H1 (cell line): ENCODE results near the gene UBE2H. TPM values are rescaled to one million over a fixed set of nuclear protein-coding genes. Genes with fewer than 3 reads are reported as not detected.

Experiments used
- CTCF ChIA-PET: fragments of 300-600 bp; sonication (Branson Sonifier 250); formaldehyde crosslinking; loops from one replicate; lab custom pipeline; 2021; ENCODE audit not compliant: partially characterized antibody; lab: Charles Lee
- POLR2A ChIA-PET: fragments of 300-600 bp; sonication (Branson Sonifier 250); formaldehyde crosslinking; loops from one replicate; lab custom pipeline; 2021; ENCODE audit warnings: inconsistent platforms; ENCODE audit not compliant: partially characterized antibody; lab: Charles Lee
- DNase-seq, 2 experiments: peaks; one replicate each; pipeline versions ENCODE4 v3.0.0 to v3.0.0-alpha.2; 2010 to 2022; ENCODE audit warnings: low spot score in 2 of 2, low read depth in 1 of 2, mixed read lengths in 1 of 2
- FAIRE-seq: peaks from 2 replicates; lab custom pipeline; 2011; peaks lifted over from hg19 to GRCh38; lab: Jason Lieb, UNC
- H2AFZ ChIP-seq: 2 replicates; pipeline ENCODE4 v1.8.1; 2012; ENCODE audit warnings: low read length, inconsistent platforms
- H2AK5ac ChIP-seq: 2 replicates; pipeline ENCODE4 v1.6.1; 2013; ENCODE audit warnings: low read depth, low read length
- H2BK120ac ChIP-seq: replicated peaks from 2 replicates; pipeline ENCODE3; 2013; ENCODE audit warnings: low read depth, low read length, inconsistent platforms
- H2BK12ac ChIP-seq: 2 replicates; pipeline ENCODE4 v1.6.1; 2013; ENCODE audit warnings: low read depth, low read length
- H2BK15ac ChIP-seq: 2 replicates; pipeline ENCODE4 v1.6.1; 2013; ENCODE audit warnings: low read length
- H2BK20ac ChIP-seq: 2 replicates; pipeline ENCODE4 v1.6.1; 2013; ENCODE audit warnings: low read length
- H2BK5ac ChIP-seq: 2 replicates; pipeline ENCODE4 v1.6.1; 2013; ENCODE audit warnings: low read depth, low read length
- H3K14ac ChIP-seq: 2 replicates; pipeline ENCODE4 v1.6.1; 2013; ENCODE audit warnings: inconsistent platforms; ENCODE audit not compliant: insufficient read length
- H3K18ac ChIP-seq: 2 replicates; pipeline ENCODE4 v1.6.1; 2013; ENCODE audit warnings: low read length; ENCODE audit errors: extremely low read depth
- H3K23ac ChIP-seq: 2 replicates; pipeline ENCODE4 v1.6.1; 2013; ENCODE audit warnings: inconsistent platforms; ENCODE audit not compliant: insufficient read length
- H3K23me2 ChIP-seq: 2 replicates; pipeline ENCODE4 v1.6.1; 2013; ENCODE audit warnings: low read depth, low read length
- H3K27ac ChIP-seq: 2 replicates; pipeline ENCODE4 v1.6.1; 2011; ENCODE audit warnings: low read depth, low read length, inconsistent platforms
- H3K27me3 ChIP-seq, 4 experiments: replicated peaks in 1 of 4; 1 replicate in 1 of 4; 2 replicates in 3 of 4; pipeline versions ENCODE4 v1.6.1 to v1.8.1; 2011 to 2013; ENCODE audit warnings: low read length in 3 of 4, mild to moderate bottlenecking in 3 of 4, inconsistent platforms in 2 of 4, mixed read lengths in 2 of 4, moderate library complexity in 1 of 4; ENCODE audit not compliant: control insufficient read depth in 3 of 4, insufficient read depth in 3 of 4; ENCODE audit errors: extremely low read depth in 1 of 4
- H3K36me3 ChIP-seq, 4 experiments: 2 replicates each; pipeline versions ENCODE4 v1.6.1 to v1.8.1; 2011 to 2013; ENCODE audit warnings: mild to moderate bottlenecking in 4 of 4, low read length in 3 of 4, moderate library complexity in 2 of 4, control low read depth in 1 of 4, inconsistent platforms in 1 of 4; ENCODE audit not compliant: insufficient read depth in 4 of 4, control insufficient read depth in 2 of 4
- H3K4ac ChIP-seq: replicated peaks from 2 replicates; pipeline ENCODE3; 2013; ENCODE audit warnings: low read length, low read depth, mixed read lengths, inconsistent platforms; ENCODE audit not compliant: insufficient read length
- H3K4me1 ChIP-seq, 4 experiments: replicated peaks in 1 of 4; 1 replicate in 1 of 4; 2 replicates in 3 of 4; pipeline versions ENCODE4 v1.6.1 to v1.8.1; 2011 to 2013; ENCODE audit warnings: low read length in 3 of 4, inconsistent platforms in 2 of 4, mixed read lengths in 1 of 4; ENCODE audit not compliant: insufficient read depth in 4 of 4, control insufficient read depth in 3 of 4
- H3K4me2 ChIP-seq, 2 experiments: 2 replicates each; pipeline versions ENCODE4 v1.6.1 to v1.8.1; 2011 to 2013; ENCODE audit warnings: low read depth in 2 of 2, low read length in 2 of 2, control low read depth in 1 of 2, inconsistent platforms in 1 of 2, mild to moderate bottlenecking in 1 of 2; ENCODE audit not compliant: insufficient read depth in 1 of 2
- H3K4me3 ChIP-seq, 4 experiments: fragments of 200-600, 300-600 bp in 1 of 4; sonication (generic), shearing (Covaris generic), sonication (Bioruptor Twin) in 1 of 4; 2 replicates each; pipeline versions ENCODE4 v1.5.1 to v1.8.1; 2011 to 2016; ENCODE audit warnings: low read length in 4 of 4, low read depth in 3 of 4, control low read depth in 2 of 4, inconsistent platforms in 2 of 4, mild to moderate bottlenecking in 2 of 4, mixed read lengths in 1 of 4, moderate library complexity in 1 of 4; ENCODE audit not compliant: insufficient read depth in 2 of 4; ENCODE audit errors: extremely low read depth in 1 of 4
- H3K56ac ChIP-seq: replicated peaks from 2 replicates; pipeline ENCODE3; 2013; ENCODE audit warnings: low read depth, mild to moderate bottlenecking, mixed read lengths, low read length, inconsistent platforms; ENCODE audit not compliant: insufficient read length
- H3K79me1 ChIP-seq: 2 replicates; pipeline ENCODE4 v1.6.1; 2013; ENCODE audit warnings: low read depth, low read length, control low read depth
- H3K79me2 ChIP-seq, 2 experiments: 2 replicates each; pipeline versions ENCODE4 v1.6.1 to v1.8.1; 2012 to 2013; ENCODE audit warnings: low read length in 2 of 2, mild to moderate bottlenecking in 2 of 2, inconsistent platforms in 1 of 2; ENCODE audit not compliant: insufficient read depth in 2 of 2, control insufficient read depth in 1 of 2
- H3K9ac ChIP-seq, 4 experiments: replicated peaks in 1 of 4; 1 replicate in 1 of 4; 2 replicates in 3 of 4; pipeline versions ENCODE4 v1.6.1 to v1.8.1; 2011 to 2013; ENCODE audit warnings: low read depth in 3 of 4, low read length in 3 of 4, control low read depth in 2 of 4, mild to moderate bottlenecking in 2 of 4, moderate library complexity in 2 of 4, inconsistent platforms in 1 of 4; ENCODE audit errors: extremely low read depth in 1 of 4
- H3K9me3 ChIP-seq, 2 experiments: 2 replicates each; pipeline versions ENCODE4 v1.6.1 to v1.8.1; 2012 to 2013; ENCODE audit warnings: mild to moderate bottlenecking in 2 of 2, moderate library complexity in 2 of 2, control low read depth in 1 of 2, inconsistent platforms in 1 of 2, low read depth in 1 of 2, low read length in 1 of 2, mixed read lengths in 1 of 2; ENCODE audit not compliant: insufficient read depth in 2 of 2
- H4K20me1 ChIP-seq, 2 experiments: replicated peaks in 1 of 2; 2 replicates each; pipeline versions ENCODE3 to v1.8.1; 2011 to 2013; ENCODE audit warnings: inconsistent platforms in 2 of 2, low read length in 2 of 2, mild to moderate bottlenecking in 1 of 2; ENCODE audit not compliant: insufficient read depth in 2 of 2, control insufficient read depth in 1 of 2
- H4K5ac ChIP-seq: 2 replicates; pipeline ENCODE4 v1.6.1; 2013; ENCODE audit warnings: low read length, low read depth, mixed read lengths, inconsistent platforms; ENCODE audit not compliant: insufficient read length
- H4K8ac ChIP-seq: 2 replicates; pipeline ENCODE4 v1.8.0; 2013; ENCODE audit warnings: mild to moderate bottlenecking, moderate library complexity, low read length, inconsistent platforms; ENCODE audit not compliant: insufficient read depth; ENCODE audit errors: extremely low read depth
- H4K91ac ChIP-seq: replicated peaks from 2 replicates; pipeline ENCODE3; 2013; ENCODE audit warnings: low read length, mixed read lengths, inconsistent platforms; ENCODE audit not compliant: insufficient read length
- CBX5 ChIP-seq: fragments of 300-800, 300-1000 bp; sonication (generic); IDR thresholded peaks from 2 replicates; pipeline ENCODE4 v1.7.1; 2016; ENCODE audit warnings: antibody characterized with exemption, low read length, low read depth
- SAP30 ChIP-seq: fragments of 300-600 bp; sonication (generic); IDR thresholded peaks from 2 replicates; pipeline ENCODE4 v1.7.1; 2012; ENCODE audit warnings: low read length, moderate library complexity, mild to moderate bottlenecking, inconsistent platforms; ENCODE audit not compliant: insufficient read depth, insufficient replicate concordance
- WGBS, 2 experiments: shearing (Covaris generic) in 1 of 2; methylation state at CpG; one replicate each; pipeline versions ENCODE4 v1.1.6 to v1.1.7; 2013 to 2015; ENCODE audit warnings: low lambda C conversion rate in 2 of 2, mixed read lengths in 2 of 2, inconsistent platforms in 1 of 2, low coverage in 1 of 2, missing lambda C conversion rate in 1 of 2; ENCODE audit not compliant: insufficient replicate concordance in 2 of 2, insufficient coverage in 1 of 2, insufficient read length in 1 of 2; ENCODE audit errors: extremely low coverage in 1 of 2, missing lambda C conversion rate in 1 of 2; 5-methylcytosine and 5-hydroxymethylcytosine counted together
- polyA plus RNA-seq, 7 experiments: library from polyadenylated mRNA; depleted of rRNA in 3 of 7; stranded (reverse) in 5 of 7; unstranded in 2 of 7; fragments of >200 nt in 5 of 7; fragments of 200-250 nt in 2 of 7; gene quantifications; 1 replicate in 5 of 7; 2 replicates in 1 of 7; 4 replicates in 1 of 7; pipeline versions ENCODE4 v1.2.1 to v1.2.3, GENCODE V29; 2011 to 2013; ENCODE audit warnings: missing spikeins in 2 of 7, mixed read lengths in 2 of 7
- total RNA-seq: library from RNA; stranded (reverse); fragmentation: NEBNext Ultra II Directional; extraction: Animal tissue kit (Norgen Biotek cat#: 25700); gene quantifications from 2 replicates; pipeline ENCODE4 v1.2.1, GENCODE V29; 2021

UBE2H gene
- total and polyA plus RNA-seq, 2 of the 8 experiments (the other 6 are each of a cell fraction or from before 2014, with no cell fraction given), result 30.6 to 62.2 TPM

DNA sequence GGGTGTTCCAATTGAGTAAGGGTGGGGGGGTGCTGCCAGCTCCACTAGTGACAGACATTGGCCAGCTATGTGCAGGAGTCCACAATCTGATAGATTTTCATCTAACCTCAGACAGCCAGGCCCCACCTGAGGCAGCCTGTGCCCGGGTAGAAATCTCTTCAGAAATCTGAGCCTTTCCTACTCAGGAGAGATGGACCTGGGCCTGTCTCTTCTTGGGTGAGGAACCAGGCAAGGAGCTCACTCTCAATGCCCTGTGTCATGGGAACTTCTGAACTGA, 86.9 kb downstream of the UBE2H start:
- H4K20me1 ChIP-seq, result peaks cover 0 to 1% of the 10 kb centered on the region in 2 experiments
- TF ChIP-seq SAP30 (no peak), CBX5 (no peak)

More for the DNA sequence above, 86.9 kb downstream of the UBE2H start:
- H3K23ac ChIP-seq, result no peak overlapping the region
- H4K91ac ChIP-seq, result no peak overlapping the region
- H2BK120ac ChIP-seq, result no peak overlapping the region
- H2AK5ac ChIP-seq, result no peak overlapping the region
- no peak overlapping the region for H3K4ac ChIP-seq
- 100% methylated on average over 1 of the region's 1 CpG; no CpG with 5 or more reads in 1 of the 2 experiments for WGBS, 2 experiments
- H3K9ac ChIP-seq, result no peak overlapping the region
- H3K79me2 ChIP-seq, result peaks cover 3 to 44% of the 10 kb centered on the region in 2 experiments; a peak in 3 of 4 replicates
- no peaks in the 10 kb centered on the region for H3K23me2 ChIP-seq
- H2BK15ac ChIP-seq, result no peak overlapping the region
- peaks cover 2 to 9% (median 6%) of the 10 kb centered on the region in 4 experiments for H3K4me1 ChIP-seq
- no peak overlapping the region for H3K56ac ChIP-seq
- CTCF ChIA-PET, result interaction anchor here (0.7 kb wide), 1 partner anchor 75 kb away, joined by 3 read pairs; no protein-coding TSS in a partner anchor
- H2BK5ac ChIP-seq, result no peak overlapping the region
- H4K5ac ChIP-seq, result no peak overlapping the region
- no peak overlapping the region for H3K4me3 ChIP-seq
- no peak overlapping the region for H2BK20ac ChIP-seq
- H2BK12ac ChIP-seq, result no peak overlapping the region
- POLR2A ChIA-PET, result interaction anchor here (1.0 to 1.2 kb wide), 2 partner anchors 42 to 83 kb away, joined by 3 to 4 read pairs; no protein-coding TSS in a partner anchor
- H3K36me3 ChIP-seq, result no peaks in the 10 kb centered on the region
- H4K8ac ChIP-seq, result no peak overlapping the region
- H2AFZ ChIP-seq, result no peak overlapping the region
- peaks cover 2% of the 10 kb centered on the region for H3K79me1 ChIP-seq
- no peak overlapping the region for H3K4me2 ChIP-seq
- no peak for DNase-seq
- no peak overlapping the region for H3K14ac ChIP-seq
- FAIRE-seq, result no peak
- no peak overlapping the region for H3K18ac ChIP-seq
- no peak overlapping the region for H3K27ac ChIP-seq
- no peaks in the 10 kb centered on the region for H3K27me3 ChIP-seq
- H3K9me3 ChIP-seq, result no peaks in the 10 kb centered on the region
